HG03575 (cell line): Measurements from ENCODE around the gene RIF1.

ENCODE experiments used
- ATAC-seq: cut with Tn5 transposase; IDR thresholded peaks from one replicate; pipeline ENCODE4 v1.9.1; 2021; ENCODE audit not compliant: unreplicated experiment, insufficient number of reproducible peaks, low FRiP score; ENCODE audit errors: extremely low read depth

RIF1 gene

GRCh38 chr2:151409601-151410484 lies at the start of gene RIF1:
TSS of gene RIF1 (plus strand) at chr2:151409902. CDS start at chr2:151410424, 522 bp downstream.
- peak; percentile 66 for ATAC-seq

GRCh38 chr2:151361674-151362370 lies 47.9 kb upstream of the RIF1 start:
- ATAC-seq: no peak

GRCh38 chr2:151363709-151364108 lies 46.0 kb upstream of the RIF1 start:
- ATAC-seq: peak; percentile 65

GRCh38 chr2:151367571-151367970 lies 42.1 kb upstream of the RIF1 start:
- no peak for ATAC-seq

- peak; percentile 81 for ATAC-seq
Observed at GRCh38 chr2:151374436-151374835, 35.3 kb upstream of the RIF1 start.

- ATAC-seq: no peak
Observed at GRCh38 chr2:151379169-151379568, 30.5 kb upstream of the RIF1 start.

- no peak for ATAC-seq
Observed at GRCh38 chr2:151380580-151381235, 29.0 kb upstream of the RIF1 start.

- ATAC-seq: no peak
Observed at GRCh38 chr2:151381266-151381665, 28.4 kb upstream of the RIF1 start.

- no peak for ATAC-seq
Observed at GRCh38 chr2:151388011-151388410, 21.7 kb upstream of the RIF1 start.

GRCh38 chr2:151391436-151391835 lies 18.3 kb upstream of the RIF1 start:
- ATAC-seq: no peak

- ATAC-seq: no peak
Observed at GRCh38 chr2:151394509-151394908, 15.2 kb upstream of the RIF1 start.

- ATAC-seq: no peak
Observed at GRCh38 chr2:151395509-151396374, 14.0 kb upstream of the RIF1 start.

GRCh38 chr2:151399981-151400380 lies 9.7 kb upstream of the RIF1 start:
- no peak for ATAC-seq

GRCh38 chr2:151401149-151401548 lies 8.6 kb upstream of the RIF1 start:
- no peak for ATAC-seq

GRCh38 chr2:151403914-151404313 lies 5.8 kb upstream of the RIF1 start:
- no peak for ATAC-seq

GRCh38 chr2:151405376-151405775 lies 4.3 kb upstream of the RIF1 start:
- no peak for ATAC-seq

GRCh38 chr2:151407281-151407680 lies 2.4 kb upstream of the RIF1 start:
- no peak for ATAC-seq

GRCh38 chr2:151408788-151409600 lies 708 bp upstream of the RIF1 start:
- no peak for ATAC-seq
